GM18517 (cell line): ENCODE results near the gene MARCHF3.
"Not testable (repeated sequence)": the region's sequence is repeated elsewhere in the genome, so short reads cannot be mapped to it uniquely, and the experiment has no call there.

Experiments
- ATAC-seq: cut with Tn5 transposase; IDR thresholded peaks from one replicate; pipeline ENCODE4 v1.9.1; 2021; ENCODE audit warnings: mild to moderate bottlenecking, moderate library complexity; ENCODE audit not compliant: unreplicated experiment

Gene MARCHF3

DNA sequence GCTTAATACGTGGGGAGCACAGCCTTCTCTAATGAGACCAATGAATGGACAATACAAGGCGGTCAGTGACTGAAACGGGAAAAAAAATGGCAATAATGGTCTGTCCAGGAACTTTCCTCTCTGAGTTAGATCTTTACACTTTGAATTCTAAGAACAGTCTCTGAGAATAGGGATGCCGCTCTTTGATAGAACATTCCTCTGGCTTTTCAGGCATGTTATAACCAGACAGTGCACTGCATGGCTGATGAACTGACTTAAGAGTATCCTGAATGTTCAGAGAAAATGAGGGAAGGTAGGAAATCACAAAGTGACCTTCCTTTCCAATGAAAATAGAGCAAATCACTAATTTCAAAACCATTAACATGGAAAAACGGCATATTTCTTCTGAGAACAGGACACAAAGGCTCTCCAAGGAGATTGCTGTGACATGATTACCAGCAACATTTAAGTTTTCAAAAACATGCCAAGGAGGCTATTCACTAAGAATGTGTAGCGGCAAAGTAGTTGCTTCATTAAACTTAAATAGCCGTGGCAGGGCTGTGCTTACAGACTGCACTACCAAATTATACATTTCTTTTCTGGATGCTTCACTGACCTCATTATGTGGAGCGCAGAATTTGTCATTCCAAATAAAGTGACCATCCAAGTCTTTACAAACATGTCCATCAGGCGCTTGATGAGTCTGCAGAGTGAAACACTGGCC is 105.9 kb downstream of the MARCHF3 start:
- no peak for ATAC-seq

- no peak for ATAC-seq
These were observed 108.9 kb downstream of the MARCHF3 start for GRCh38 chr5:126921241-126922091.

GRCh38 chr5:126920291-126920690 is 110.1 kb downstream of the MARCHF3 start:
- ATAC-seq, result no peak

GRCh38 chr5:126919566-126919965 is 110.8 kb downstream of the MARCHF3 start:
- ATAC-seq, result no peak

DNA sequence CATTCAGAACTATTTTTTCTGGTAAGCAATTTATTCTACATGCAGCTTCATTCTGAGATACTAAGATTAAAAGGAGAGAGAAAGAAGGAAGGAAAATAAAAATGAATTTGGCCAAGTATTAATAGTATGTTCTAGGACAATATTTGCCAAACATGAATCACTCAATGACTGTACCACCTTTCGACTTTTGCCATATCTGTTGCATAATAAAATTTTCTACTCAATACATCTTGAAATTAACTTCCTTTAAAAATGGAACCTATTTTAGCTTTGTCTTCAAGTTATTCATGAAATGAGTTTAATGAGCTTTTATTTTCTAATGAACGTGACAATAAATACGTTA is 111.8 kb downstream of the MARCHF3 start:
- no peak for ATAC-seq

DNA sequence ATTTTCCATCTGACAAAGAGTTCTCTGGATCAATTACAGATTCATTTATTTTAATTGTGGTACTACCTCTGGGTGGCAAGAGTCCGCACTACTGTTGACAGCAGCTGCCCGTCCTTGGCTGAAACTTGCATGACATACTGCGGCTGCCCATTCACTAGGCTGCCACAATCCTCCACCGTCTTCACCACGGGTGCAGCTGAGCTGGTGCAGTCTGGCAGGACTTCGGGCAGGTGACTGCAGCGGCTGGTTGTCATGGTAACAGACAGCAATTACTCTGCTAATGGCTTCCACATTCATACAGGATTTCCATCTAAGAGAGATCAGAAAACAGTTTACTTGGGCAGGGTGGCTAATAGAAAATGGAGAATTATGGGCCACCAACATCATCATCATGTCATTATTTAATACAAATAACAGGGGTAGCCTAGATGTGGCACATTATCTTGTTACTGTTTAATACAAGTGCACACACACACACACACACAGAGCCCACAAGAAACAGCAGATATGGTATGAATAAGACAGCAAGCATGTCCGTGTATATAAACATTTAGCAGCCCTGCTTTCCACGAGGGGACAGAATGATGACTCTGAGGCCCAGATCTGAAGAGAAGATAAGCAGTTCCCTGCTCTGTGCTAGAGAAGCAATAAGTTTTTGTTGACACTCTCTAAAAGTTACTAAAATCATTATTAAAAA is 112.3 kb downstream of the MARCHF3 start:
- ATAC-seq, result no peak

GRCh38 chr5:126915496-126915895 is 114.9 kb downstream of the MARCHF3 start:
- no peak for ATAC-seq

- no peak for ATAC-seq
These were observed 115.4 kb downstream of the MARCHF3 start for GRCh38 chr5:126914801-126915436.

DNA sequence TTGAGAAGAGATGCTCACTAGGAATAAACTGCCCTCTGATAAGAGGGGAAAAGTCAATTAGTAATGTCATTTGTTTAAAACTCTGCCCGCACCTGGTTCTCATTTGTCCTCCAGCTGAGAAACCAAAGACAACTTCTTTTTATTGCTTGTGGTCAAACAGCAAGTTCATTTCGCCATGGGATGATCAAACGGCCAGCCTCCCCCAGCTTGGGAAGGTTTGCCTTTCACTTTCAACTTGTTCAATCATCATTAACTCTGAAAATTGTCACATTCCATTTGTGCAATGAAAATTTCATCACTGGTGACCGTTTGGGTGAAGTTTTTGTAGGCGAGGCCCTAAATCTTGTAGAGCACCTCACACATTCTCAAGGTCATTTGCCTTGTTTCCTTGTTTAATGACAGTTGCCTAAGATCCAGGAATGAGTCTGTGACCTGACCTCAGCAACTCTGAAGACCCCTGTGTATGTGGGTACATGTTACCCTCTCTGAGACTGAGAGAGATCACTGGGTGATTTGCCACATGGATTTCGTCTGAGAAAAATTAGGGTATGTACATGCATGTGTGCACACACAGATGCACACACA is 117.7 kb downstream of the MARCHF3 start:
- no peak for ATAC-seq

- no peak for ATAC-seq
These were observed 118.4 kb downstream of the MARCHF3 start for GRCh38 chr5:126911986-126912385.

DNA sequence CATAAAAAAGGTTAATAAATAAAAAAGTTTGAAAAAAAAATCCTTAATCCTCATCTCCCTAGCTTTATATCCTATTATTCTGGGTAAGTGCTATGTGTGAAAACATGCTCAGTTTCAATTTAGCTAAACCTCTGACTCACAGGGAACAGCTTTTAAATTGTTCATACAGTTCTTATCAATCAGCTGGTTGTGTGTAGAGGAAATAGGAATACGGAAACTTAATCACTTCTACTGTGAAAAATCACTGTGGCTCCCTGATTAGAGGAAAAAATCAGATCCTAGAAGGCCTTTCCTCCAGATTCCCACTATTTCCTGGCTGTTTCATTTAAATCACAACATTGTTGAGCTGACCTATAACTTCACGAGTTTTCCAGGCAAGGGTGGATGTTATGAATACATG is 120.5 kb downstream of the MARCHF3 start:
- ATAC-seq, result no peak

DNA sequence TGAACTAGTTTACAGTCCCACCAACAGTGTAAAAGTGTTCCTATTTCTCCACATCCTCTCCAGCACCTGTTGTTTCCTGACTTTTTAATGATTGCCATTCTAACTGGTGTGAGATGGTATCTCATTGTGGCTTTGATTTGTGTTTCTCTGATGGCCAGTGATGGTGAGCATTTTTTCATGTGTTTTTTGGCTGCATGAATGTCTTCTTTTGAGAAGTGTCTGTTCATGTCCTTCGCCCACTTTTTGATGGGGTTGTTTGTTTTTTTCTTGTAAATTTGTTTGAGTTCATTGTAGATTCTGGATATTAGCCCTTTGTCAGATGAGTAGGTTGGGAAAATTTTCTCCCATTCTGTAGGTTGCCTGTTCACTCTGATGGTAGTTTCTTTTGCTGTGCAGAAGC is 126.0 kb downstream of the MARCHF3 start:
- not testable (repeated sequence) for ATAC-seq

DNA sequence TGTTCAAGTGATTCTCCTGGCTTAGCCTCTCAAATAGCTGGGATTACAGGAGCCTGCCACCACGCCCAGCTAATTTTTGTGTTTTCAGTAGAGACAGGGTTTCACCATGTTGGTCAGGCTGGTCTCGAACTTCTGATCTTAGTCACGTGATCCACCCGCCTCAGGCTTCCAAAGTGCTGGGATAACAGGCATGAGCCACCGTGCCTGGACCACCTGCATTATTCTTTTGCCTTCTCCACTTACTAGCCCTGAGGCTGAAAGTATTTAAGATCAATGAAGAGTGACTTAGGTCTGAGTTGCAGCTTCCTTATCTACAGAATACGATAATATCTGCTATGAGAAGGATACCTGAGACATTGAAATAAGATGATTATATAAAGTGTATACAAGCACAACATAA is 129.6 kb downstream of the MARCHF3 start:
- no peak for ATAC-seq

- ATAC-seq, result no peak
These were observed 130.9 kb downstream of the MARCHF3 start for GRCh38 chr5:126899476-126899875.

DNA sequence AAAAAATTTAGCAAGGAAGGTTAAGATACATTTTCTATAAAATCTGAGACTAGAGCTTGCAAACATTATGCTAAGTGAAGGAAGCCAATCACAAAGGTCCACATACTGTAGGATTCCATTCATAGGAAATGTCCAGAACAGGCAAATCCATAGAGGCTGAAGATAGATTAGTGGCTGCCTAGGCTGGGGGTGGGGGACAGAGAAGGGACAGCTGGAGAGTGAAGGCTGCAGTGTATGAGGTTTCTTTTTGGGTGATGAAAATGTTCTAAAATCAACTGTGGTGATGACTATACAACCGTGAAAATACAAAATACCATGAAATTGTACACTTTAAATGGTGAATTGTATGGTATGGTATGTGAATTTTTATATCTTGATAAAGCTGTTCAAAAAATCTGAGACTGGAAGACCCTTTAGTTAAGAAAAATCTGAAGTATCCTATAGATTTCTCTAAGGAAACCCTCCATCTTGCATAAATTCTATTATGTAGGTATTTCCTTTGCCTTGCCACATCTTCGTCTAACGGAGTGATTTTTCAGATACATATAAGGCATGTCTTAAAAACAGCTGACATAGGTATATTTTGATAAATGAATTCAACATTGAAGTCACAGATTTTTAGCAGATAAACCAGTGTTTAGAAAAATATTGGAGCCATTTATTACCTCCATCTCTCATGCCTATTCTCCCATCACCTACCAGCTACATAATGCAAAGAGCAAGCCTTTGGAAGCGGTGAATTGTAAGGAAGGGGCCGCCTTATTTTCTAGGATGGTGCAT is 132.3 kb downstream of the MARCHF3 start:
- ATAC-seq, result no peak

GRCh38 chr5:126896170-126896702 is 134.1 kb downstream of the MARCHF3 start:
- no peak for ATAC-seq

- not testable (repeated sequence) for ATAC-seq
These were observed 134.6 kb downstream of the MARCHF3 start for GRCh38 chr5:126895712-126896111.

GRCh38 chr5:126890414-126890813 is 139.9 kb downstream of the MARCHF3 start:
- ATAC-seq, result not testable (repeated sequence)

DNA sequence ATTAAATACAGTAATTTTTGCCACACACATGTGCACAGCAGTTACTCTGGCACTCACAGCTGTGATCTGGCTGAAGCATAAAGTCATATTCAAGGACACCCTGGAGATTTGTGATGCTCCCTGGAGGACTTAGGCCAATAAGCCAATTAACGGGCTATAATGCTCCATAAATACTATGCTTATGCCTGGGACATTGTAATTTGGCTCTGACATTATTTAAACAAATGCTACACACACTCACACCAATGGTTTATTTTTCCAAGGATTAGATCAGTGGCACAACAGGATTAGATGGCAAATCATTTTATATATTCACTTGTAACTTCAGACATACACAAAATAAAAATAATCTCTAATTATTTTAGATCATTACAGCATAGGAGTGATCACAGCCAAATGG is 142.2 kb downstream of the MARCHF3 start:
- ATAC-seq, result no peak

DNA sequence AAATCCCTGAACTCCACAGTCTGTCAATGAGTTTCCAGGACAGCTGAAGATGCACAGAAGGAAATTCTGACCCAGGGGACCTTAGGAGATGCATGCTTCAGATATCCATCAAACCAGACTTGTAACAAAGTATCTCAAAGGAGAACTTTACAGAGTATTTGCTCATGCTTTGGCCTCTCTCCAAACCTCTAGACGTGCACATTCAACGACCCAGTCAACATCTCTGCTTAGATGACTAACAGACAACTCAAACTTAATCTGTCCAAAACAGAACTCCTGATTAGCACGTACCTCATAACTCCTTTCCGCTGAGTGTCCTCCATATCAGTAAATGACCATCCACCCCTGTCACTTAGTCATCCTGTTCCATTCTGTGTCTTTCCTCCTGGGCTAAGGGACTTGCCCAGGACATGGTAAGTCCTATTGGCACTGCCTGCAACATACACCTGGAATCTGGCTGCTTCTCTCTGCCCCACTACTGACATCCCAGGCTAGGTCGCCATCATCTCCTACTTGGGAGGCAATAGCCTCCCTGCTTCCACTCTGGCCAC is 146.0 kb downstream of the MARCHF3 start:
- ATAC-seq, result no peak
